Endothelial cell (in vitro differentiated cells): ENCODE measurements around the gene UPF3A. TPM values are rescaled to one million over a fixed set of nuclear protein-coding genes. Genes with fewer than 3 reads are reported as not detected.

Experiments
- microRNA-seq: library from miRNA; unstranded; fragments of <30 nt; microRNA quantifications from one replicate; pipeline ENCODE4, GENCODE V29; 2020; ENCODE audit not compliant: unreplicated experiment
- total RNA-seq: library from RNA; stranded (reverse); fragmentation: NEBNext Ultra II Directional; extraction: Animal tissue kit (Norgen Biotek cat#: 25700); gene quantifications from one replicate; pipeline ENCODE4 v1.2.1, GENCODE V29; 2021; ENCODE audit not compliant: unreplicated experiment

The UPF3A gene
- total RNA-seq, 1 donor from 2014 or later: 61.6 TPM

Small RNAs within 50 kb of the gene (microRNA-seq; reads per million reads assigned to microRNA genes)
- gene MIR4502 (0.28 reads per million), gene MIR548AR (not detected)

Other genes starting within 250 kb of the UPF3A start
- 34.0 TPM for gene RASA3, start 149.0 kb upstream of the UPF3A start, total RNA-seq
- gene CFAP97D2, start 102.3 kb upstream of the UPF3A start, total RNA-seq: not detected
- 65.4 TPM for gene CDC16, start 46.7 kb upstream of the UPF3A start, total RNA-seq
- gene CHAMP1, start 32.9 kb downstream of the UPF3A start, total RNA-seq: 21.6 TPM